Sigmoid colon (tissue), 4 donors: ENCODE measurements around the gene HOXA2.

Experiments
- EP300 ChIP-seq, 4 donors: sonication (generic); formaldehyde crosslinking; IDR thresholded peaks; one replicate each; pipeline ENCODE4 v1.6.1; 2017; ENCODE audit warnings: antibody characterized with exemption in 4 of 4
- POLR2A ChIP-seq, 2 donors: fragments of 450-650 bp; IDR thresholded peaks; one replicate each; pipeline ENCODE4 v1.6.1; 2016; ENCODE audit warnings: antibody characterized with exemption in 2 of 2, mild to moderate bottlenecking in 2 of 2, moderate library complexity in 2 of 2
- POLR2AphosphoS5 ChIP-seq, 4 donors: sonication (generic); formaldehyde crosslinking; IDR thresholded peaks; one replicate each; pipeline ENCODE4 v1.6.1; 2017; ENCODE audit warnings: antibody characterized with exemption in 4 of 4
- TF ChIP-seq, protein P1 (sequence below), 4 experiments: fragments of 450-650 bp in 3 of 4; fragments of 200-600 bp in 1 of 4; IDR thresholded peaks; one replicate each; pipeline ENCODE4 v1.5.1; 2016 to 2019; ENCODE audit warnings: antibody characterized with exemption in 4 of 4, mild to moderate bottlenecking in 3 of 4, moderate library complexity in 2 of 4

GRCh38 chr7:27104341-27105058 is 2.0 kb upstream of the HOXA2 start:
- TF ChIP-seq POLR2AphosphoS5 (IDR thresholded peaks at IDR 0.05) (no peak), POLR2A (IDR thresholded peaks at IDR 0.05) (no peak), EP300 (IDR thresholded peaks at IDR 0.05) (no peak)
- TF ChIP-seq, protein P1, sequence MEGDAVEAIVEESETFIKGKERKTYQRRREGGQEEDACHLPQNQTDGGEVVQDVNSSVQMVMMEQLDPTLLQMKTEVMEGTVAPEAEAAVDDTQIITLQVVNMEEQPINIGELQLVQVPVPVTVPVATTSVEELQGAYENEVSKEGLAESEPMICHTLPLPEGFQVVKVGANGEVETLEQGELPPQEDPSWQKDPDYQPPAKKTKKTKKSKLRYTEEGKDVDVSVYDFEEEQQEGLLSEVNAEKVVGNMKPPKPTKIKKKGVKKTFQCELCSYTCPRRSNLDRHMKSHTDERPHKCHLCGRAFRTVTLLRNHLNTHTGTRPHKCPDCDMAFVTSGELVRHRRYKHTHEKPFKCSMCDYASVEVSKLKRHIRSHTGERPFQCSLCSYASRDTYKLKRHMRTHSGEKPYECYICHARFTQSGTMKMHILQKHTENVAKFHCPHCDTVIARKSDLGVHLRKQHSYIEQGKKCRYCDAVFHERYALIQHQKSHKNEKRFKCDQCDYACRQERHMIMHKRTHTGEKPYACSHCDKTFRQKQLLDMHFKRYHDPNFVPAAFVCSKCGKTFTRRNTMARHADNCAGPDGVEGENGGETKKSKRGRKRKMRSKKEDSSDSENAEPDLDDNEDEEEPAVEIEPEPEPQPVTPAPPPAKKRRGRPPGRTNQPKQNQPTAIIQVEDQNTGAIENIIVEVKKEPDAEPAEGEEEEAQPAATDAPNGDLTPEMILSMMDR (IDR thresholded peaks at IDR 0.05), result no peak
